ENCODE data around the gene C11orf58.

The C11orf58 gene

DNA sequence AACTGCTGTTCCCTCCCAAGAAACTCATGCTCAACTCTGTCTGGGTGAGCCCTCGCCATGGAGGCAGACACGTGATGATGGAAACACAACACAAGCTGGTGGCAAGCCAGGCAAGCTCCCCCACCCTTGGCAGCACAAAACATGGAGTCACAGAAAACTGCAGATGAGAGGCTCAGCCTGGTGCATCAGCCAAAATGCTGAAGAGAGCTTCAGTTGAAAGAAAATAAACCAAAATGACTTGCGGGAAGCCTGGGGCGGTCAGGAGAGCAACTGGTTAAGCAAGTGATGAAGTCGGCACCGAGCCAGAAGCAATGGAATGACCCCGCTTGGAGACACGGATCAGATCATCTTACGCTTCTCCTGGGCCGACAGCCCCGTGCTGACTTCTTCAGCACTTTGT lies 68.3 kb downstream of the C11orf58 start:
- no peaks in the 10 kb centered on the region for H3K27me3 ChIP-seq (ENCODE audit: control insufficient read depth in 3 of 3, insufficient read depth in 3 of 3, low read depth in 1 of 3, low read length in 3 of 3)
- no peak overlapping the region for H3K4me3 ChIP-seq (ENCODE audit: low read length in 2 of 2)
- H3K79me1 ChIP-seq (ENCODE audit: low read depth, low read length) = no peaks in the 10 kb centered on the region
- H3K36me3 ChIP-seq (replicated peaks in 1 of 2; ENCODE audit: control insufficient read depth in 2 of 2, insufficient read depth in 2 of 2, low read length in 2 of 2) = peaks cover 8 to 9% of the 10 kb centered on the region in 2 donors
- no peak overlapping the region for H3K4ac ChIP-seq (ENCODE audit: low read length)
- H3K27ac ChIP-seq (replicated peaks; ENCODE audit: low read length) = no peak overlapping the region
- no peak overlapping the region for H4K8ac ChIP-seq (ENCODE audit: low read depth, low read length)
- H4K91ac ChIP-seq (ENCODE audit: low read depth, low read length, poor library complexity) = no peak overlapping the region
- no peak overlapping the region for H3K23ac ChIP-seq (ENCODE audit: low read depth, low read length, poor library complexity)
- H2BK15ac ChIP-seq (ENCODE audit: low read length) = no peak overlapping the region
- no peak overlapping the region for H2AFZ ChIP-seq (ENCODE audit: low read length)
- no peak overlapping the region for H2BK12ac ChIP-seq (ENCODE audit: low read length)
- WGBS, 2 donors (ENCODE audit: extremely low coverage in 2 of 2, insufficient read length in 2 of 2, insufficient replicate concordance in 1 of 2) = no CpG with 5 or more reads among the region's 11 CpGs
- H2BK5ac ChIP-seq (ENCODE audit: low read length) = no peak overlapping the region
- H3K14ac ChIP-seq (ENCODE audit: low read length) = no peak overlapping the region
- no peak for DNase-seq (ENCODE audit: low spot score)
- no peak overlapping the region for H2BK120ac ChIP-seq (ENCODE audit: low read depth, low read length)
- H3K4me1 ChIP-seq (ENCODE audit: control insufficient read depth in 2 of 2, insufficient read depth in 1 of 2, low read depth in 1 of 2, low read length in 2 of 2) = peaks cover 0 to 7% of the 10 kb centered on the region in 2 donors
- no peak overlapping the region for H3K9ac ChIP-seq (ENCODE audit: low read depth, low read length, poor library complexity)
- H2AK5ac ChIP-seq (ENCODE audit: low read depth, low read length) = no peak overlapping the region
- no peak overlapping the region for H3K4me2 ChIP-seq (ENCODE audit: insufficient read depth, low read length, poor library complexity, severe bottlenecking)
- H3K18ac ChIP-seq (ENCODE audit: low read length) = no peak overlapping the region
- no peaks in the 10 kb centered on the region for H3K9me3 ChIP-seq (replicated peaks in 1 of 2; ENCODE audit: control insufficient read depth in 2 of 2, insufficient read depth in 1 of 2, low read depth in 1 of 2, low read length in 2 of 2)

DNA sequence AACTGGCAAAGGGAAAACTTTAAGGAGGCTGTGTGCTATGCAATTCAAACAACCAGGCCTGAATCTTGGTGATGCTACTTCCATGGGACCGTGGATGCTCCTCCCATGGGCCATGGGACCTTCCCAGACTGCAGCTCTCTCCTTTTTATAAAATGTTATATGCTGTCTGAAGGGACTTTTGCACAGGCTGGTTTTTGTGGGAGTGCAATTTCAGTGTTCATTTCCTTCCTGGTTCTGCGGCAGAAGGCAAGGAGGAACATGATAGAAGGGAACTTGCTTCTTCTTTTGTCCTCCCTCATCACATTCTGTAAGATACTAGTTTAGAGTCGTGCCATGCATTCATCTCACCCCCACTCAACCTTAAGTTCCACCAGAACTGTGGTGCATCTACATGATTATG lies 68.9 kb downstream of the C11orf58 start:
- no CpG with 5 or more reads among the region's 3 CpGs for WGBS, 2 donors (ENCODE audit: extremely low coverage in 2 of 2, insufficient read length in 2 of 2, insufficient replicate concordance in 1 of 2)
- Histone ChIP-seq H3K27me3 (ENCODE audit: control insufficient read depth in 3 of 3, insufficient read depth in 3 of 3, low read depth in 1 of 3, low read length in 3 of 3) (no peaks in the 10 kb centered on the region), H2BK120ac (ENCODE audit: low read depth, low read length) (no peak overlapping the region), H4K8ac (ENCODE audit: low read depth, low read length) (no peak overlapping the region), H3K18ac (ENCODE audit: low read length) (no peak overlapping the region), H2BK15ac (ENCODE audit: low read length) (no peak overlapping the region), H2AFZ (ENCODE audit: low read length) (no peak overlapping the region), H3K9me3 (replicated peaks in 1 of 2; ENCODE audit: control insufficient read depth in 2 of 2, insufficient read depth in 1 of 2, low read depth in 1 of 2, low read length in 2 of 2) (no peaks in the 10 kb centered on the region), H3K4me3 (ENCODE audit: low read length in 2 of 2) (no peak overlapping the region), H2BK12ac (ENCODE audit: low read length) (no peak overlapping the region), H3K4ac (ENCODE audit: low read length) (no peak overlapping the region), H3K36me3 (replicated peaks in 1 of 2; ENCODE audit: control insufficient read depth in 2 of 2, insufficient read depth in 2 of 2, low read length in 2 of 2) (peaks cover 8% of the 10 kb centered on the region in 2 donors), H3K4me1 (ENCODE audit: control insufficient read depth in 2 of 2, insufficient read depth in 1 of 2, low read depth in 1 of 2, low read length in 2 of 2) (peaks cover 4 to 10% of the 10 kb centered on the region in 2 donors), H3K14ac (ENCODE audit: low read length) (no peak overlapping the region), H3K27ac (replicated peaks; ENCODE audit: low read length) (no peak overlapping the region), H3K9ac (ENCODE audit: low read depth, low read length, poor library complexity) (no peak overlapping the region), H3K4me2 (ENCODE audit: insufficient read depth, low read length, poor library complexity, severe bottlenecking) (no peak overlapping the region), H3K23ac (ENCODE audit: low read depth, low read length, poor library complexity) (no peak overlapping the region), H4K91ac (ENCODE audit: low read depth, low read length, poor library complexity) (no peak overlapping the region), H3K79me1 (ENCODE audit: low read depth, low read length) (no peaks in the 10 kb centered on the region), H2BK5ac (ENCODE audit: low read length) (no peak overlapping the region), H2AK5ac (ENCODE audit: low read depth, low read length) (no peak overlapping the region)
- no peak for DNase-seq (ENCODE audit: low spot score)
